KBM-7 (cell line): Measurements from ENCODE around the gene TRIM41.
"Not testable (repeated sequence)": the region's sequence is repeated elsewhere in the genome, so short reads cannot be mapped to it uniquely, and the experiment has no call there.

ENCODE experiments used
- DNase-seq: peaks from one replicate; pipeline ENCODE4 v3.0.0-alpha.2; 2015
- in situ Hi-C: fragments of 300-500 bp; cut with MboI; formaldehyde crosslinking; loops from 2 replicates; pipeline ENCODE4 v1.14.3; 2020; ENCODE audit warnings: low sequenced_read_pairs, low pct_unique_long_range_greater_than_20kb, mixed read lengths

The TRIM41 gene

DNA sequence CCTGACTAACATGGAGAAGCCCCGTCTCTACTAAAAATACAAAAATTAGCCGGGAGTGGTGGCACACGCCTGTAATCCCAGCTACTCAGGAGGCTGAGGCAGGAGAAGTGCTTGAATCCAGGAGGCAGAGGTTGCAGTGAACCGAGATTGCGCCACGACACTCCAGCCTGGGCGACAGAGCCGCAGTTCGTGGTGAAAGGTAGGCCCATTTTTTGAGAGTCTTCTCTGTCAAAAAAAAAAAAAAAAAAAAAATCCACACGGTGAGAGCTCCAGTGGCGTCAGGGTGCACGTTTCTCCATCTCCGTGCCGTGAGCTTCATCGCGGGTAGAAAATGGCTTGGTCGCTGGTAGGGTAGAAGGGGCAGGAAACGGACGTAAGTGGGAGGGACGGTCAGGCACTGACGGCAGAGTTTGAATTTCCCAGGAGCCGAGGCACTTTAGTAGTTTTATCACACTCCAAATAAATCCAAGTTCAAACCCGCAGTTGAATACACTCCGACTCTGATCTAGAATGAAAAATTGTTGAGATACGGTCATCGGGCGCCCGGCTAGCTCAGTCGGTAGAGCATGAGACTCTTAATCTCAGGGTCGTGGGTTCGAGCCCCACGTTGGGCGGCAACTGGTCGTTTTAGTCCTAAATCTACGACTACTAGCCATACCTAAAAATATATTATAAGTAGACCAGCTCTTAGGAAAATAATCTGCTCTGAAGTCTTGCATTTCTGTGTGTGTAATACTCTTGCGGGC lies 15.7 kb upstream of the TRIM41 start:
- DNase-seq = peak; percentile 93
- in situ Hi-C loops = no loop called here

DNA sequence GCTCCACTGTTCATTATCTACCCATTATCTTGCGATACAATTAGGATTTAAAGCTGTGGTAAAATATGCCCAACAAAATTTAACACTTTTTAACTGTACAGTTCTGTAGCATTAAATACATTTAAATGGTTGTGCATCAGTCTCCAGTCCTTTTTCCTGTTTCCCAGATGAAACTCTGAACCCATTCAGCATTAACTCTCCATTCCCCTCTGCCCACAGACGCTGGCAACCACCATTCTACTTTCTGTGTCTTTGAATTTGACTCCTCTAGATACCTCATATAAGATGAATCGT lies 15.2 kb upstream of the TRIM41 start:
- in situ Hi-C loops = no loop called here
- DNase-seq = no peak

GRCh38 chr5:181209006-181209405 lies 14.1 kb upstream of the TRIM41 start:
- DNase-seq, in situ Hi-C loops: not testable (repeated sequence)

GRCh38 chr5:181210148-181210547 lies 12.9 kb upstream of the TRIM41 start:
- in situ Hi-C loops, DNase-seq: not testable (repeated sequence)

- in situ Hi-C loops, DNase-seq: not testable (repeated sequence)
These were observed 12.4 kb upstream of the TRIM41 start for GRCh38 chr5:181210698-181211097.

DNA sequence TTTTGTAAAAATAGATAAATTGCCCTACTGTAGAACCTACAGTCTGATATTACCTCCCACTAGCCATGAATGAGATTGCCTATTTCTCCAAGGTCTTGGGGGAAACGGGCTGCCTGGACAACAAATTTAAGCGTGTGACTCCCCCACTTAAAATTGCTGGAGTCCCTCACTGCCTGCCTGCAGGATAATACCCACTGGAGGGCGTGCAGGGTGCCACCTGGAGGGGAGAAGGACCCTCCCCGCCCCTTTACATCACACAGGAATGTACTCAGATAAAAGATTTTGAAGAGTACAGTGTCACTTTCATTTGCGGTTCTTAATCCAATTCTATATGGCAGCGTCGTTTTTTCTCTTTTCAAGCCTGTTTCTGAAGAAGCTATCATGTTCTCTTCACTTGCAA lies 11.9 kb upstream of the TRIM41 start:
- DNase-seq = no peak
- in situ Hi-C loops = no loop called here

GRCh38 chr5:181212080-181212479 lies 11.0 kb upstream of the TRIM41 start:
- no peak for DNase-seq
- in situ Hi-C loops = no loop called here

GRCh38 chr5:181212934-181213333 lies 10.1 kb upstream of the TRIM41 start:
- in situ Hi-C loops = no loop called here

GRCh38 chr5:181214249-181214648 lies 8.8 kb upstream of the TRIM41 start:
- in situ Hi-C loops, DNase-seq: not testable (repeated sequence)

More at GRCh38 chr5:181212934-181213333, 10.1 kb upstream of the TRIM41 start:
- no peak for DNase-seq

- in situ Hi-C loops = no loop called here
- DNase-seq = peak; percentile 74
These were observed 6.8 kb upstream of the TRIM41 start for GRCh38 chr5:181215997-181216989.

GRCh38 chr5:181217111-181217802 lies 5.8 kb upstream of the TRIM41 start:
- in situ Hi-C loops = no loop called here
- DNase-seq = peak; percentile 80

DNA sequence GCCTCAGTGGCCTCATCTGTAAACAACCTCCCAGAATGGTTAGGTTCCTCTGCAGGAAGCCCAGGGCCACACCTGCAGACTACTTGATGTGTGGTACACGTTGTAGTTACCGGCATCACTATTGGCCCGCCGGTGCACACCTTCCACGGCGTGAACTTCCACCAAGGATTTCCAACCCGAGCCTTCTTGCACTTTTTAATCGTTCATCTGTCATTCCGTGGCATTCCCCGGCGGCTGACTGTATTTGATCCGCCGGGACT lies 5.3 kb upstream of the TRIM41 start:
- in situ Hi-C loops = no loop called here
- no peak for DNase-seq

DNA sequence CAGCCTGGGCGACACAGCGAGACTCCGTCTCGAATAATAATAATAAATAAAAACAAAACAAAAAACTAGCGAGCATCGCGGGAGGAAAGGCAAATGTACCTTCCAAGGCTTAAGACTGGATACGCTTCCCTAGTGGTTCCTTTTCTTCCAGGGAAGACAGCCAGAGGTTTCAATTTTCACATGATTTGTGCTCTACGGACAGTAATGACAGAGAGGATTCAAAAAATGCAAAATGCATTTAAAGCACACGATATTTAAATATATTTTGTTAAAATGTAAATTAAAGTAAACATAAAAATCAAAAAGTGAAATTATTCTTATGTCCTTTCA lies 4.3 kb upstream of the TRIM41 start:
- DNase-seq = no peak
- in situ Hi-C loops = no loop called here

- in situ Hi-C loops = no loop called here
- no peak for DNase-seq
These were observed 3.6 kb upstream of the TRIM41 start for GRCh38 chr5:181219262-181220177.

- DNase-seq = no peak
- in situ Hi-C loops = no loop called here
These were observed 2.9 kb upstream of the TRIM41 start for GRCh38 chr5:181220178-181220515.

DNA sequence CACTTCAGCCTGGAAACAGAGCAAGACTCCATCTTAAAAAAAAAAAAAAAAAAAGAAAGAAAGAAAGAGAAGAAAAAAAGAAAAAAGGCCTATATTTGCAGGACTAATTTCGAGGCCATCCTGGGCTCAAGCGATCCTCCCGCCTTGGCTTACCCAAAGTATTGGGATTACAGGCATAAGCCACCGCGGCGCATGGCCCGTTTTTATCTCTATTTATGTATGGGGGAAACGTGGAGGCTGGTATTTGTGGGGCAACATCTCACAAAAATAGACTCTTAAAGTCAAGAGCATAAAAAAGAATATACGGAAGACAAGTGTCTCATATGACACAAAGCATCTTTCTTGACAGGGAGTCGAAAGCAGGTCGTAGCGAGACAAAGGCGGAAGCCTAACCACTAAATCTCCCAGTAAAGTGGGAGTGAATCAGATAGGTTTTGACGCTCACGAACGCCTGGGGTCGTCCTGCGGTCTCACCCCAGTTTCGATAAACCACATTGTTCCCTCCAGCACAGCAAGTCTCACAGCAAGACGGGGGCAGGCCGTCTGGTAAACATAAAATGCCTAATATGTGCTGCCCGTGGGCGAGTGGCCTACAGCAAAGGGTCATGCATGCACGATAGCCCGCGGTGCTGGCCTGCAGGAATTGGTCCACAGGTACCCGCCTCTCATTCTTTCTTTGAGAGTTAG lies 1.8 kb upstream of the TRIM41 start:
- peak; percentile 81 for DNase-seq
- in situ Hi-C loops = no loop called here

- in situ Hi-C loops = no loop called here
- DNase-seq = peak; percentile 96
These were observed 1.1 kb upstream of the TRIM41 start for GRCh38 chr5:181221792-181222629.

DNA sequence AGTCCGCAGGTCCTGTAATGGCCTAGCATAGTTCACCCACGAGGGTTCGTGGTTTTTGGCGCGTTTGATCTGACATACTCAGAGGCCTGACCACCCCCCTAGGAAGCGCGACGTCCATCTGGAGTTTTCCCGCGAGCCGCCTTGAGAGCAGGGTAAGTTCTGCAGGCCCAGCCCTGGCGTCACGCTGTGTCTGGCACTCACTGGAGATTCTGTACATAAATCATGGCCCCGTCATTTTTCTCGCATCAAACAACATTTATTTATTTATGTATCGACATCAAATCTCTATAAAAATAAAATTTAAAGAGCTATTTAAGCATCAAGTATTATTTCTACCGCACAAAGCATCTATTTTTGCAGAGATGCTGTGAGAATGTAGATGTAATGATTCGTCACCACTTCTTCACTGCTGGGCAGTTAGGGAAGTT lies 437 bp upstream of the TRIM41 start:
- in situ Hi-C loops = no loop called here
- no peak for DNase-seq
